Measurements from ENCODE around the gene PRLH.

DNA sequence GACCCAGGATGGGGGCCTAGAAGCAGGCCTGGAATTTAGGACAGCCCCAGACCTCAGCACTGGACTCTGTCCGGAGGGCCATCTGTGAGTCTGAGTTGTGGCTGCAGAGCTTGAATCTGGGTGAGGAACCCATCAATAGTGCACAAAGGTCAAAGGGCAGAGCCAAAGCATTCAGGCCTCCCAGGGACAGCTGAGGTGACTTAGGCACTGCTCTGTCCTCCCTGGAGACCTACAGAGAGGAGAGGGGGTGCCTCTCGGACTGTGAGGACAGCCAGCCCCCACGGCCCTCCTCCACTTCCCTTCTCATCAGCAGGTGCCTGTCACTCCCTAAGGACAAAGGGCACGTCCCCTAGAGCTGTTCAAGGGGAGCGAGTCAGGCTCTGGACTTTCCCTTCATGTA is 25.1 kb upstream of the PRLH start:
- TF ChIP-seq, protein P1, sequence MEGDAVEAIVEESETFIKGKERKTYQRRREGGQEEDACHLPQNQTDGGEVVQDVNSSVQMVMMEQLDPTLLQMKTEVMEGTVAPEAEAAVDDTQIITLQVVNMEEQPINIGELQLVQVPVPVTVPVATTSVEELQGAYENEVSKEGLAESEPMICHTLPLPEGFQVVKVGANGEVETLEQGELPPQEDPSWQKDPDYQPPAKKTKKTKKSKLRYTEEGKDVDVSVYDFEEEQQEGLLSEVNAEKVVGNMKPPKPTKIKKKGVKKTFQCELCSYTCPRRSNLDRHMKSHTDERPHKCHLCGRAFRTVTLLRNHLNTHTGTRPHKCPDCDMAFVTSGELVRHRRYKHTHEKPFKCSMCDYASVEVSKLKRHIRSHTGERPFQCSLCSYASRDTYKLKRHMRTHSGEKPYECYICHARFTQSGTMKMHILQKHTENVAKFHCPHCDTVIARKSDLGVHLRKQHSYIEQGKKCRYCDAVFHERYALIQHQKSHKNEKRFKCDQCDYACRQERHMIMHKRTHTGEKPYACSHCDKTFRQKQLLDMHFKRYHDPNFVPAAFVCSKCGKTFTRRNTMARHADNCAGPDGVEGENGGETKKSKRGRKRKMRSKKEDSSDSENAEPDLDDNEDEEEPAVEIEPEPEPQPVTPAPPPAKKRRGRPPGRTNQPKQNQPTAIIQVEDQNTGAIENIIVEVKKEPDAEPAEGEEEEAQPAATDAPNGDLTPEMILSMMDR (IDR thresholded peaks at IDR 0.05): no peak
- TF ChIP-seq POLR2A (IDR thresholded peaks at IDR 0.05) (no peak), POLR2AphosphoS5 (IDR thresholded peaks at IDR 0.05) (no peak)
